ENCODE results near the gene SIK2. TPM values are rescaled to one million over a fixed set of nuclear protein-coding genes. Genes with fewer than 3 reads are reported as not detected.
"Not testable (repeated sequence)": the region's sequence is repeated elsewhere in the genome, so short reads cannot be mapped to it uniquely, and the experiment has no call there.

Gene SIK2
- total RNA-seq, 4 donors from 2014 or later, result 6.6 to 19.1 (median 16.2) TPM

GRCh38 chr11:111655924-111656323, 53.7 kb downstream of the SIK2 start:
- intact Hi-C loops (cut with DNase I; ENCODE audit: low total_unique reads) (no loop called here), in situ Hi-C loops (cut with MboI; ENCODE audit: low pct_ligation_motif_present in 1 of 4, low pct_unique_long_range_greater_than_20kb in 1 of 4, low sequenced_read_pairs in 3 of 4) (no loop called here)
- Histone ChIP-seq H3K27me3 (no peaks in the 10 kb centered on the region), H3K9me3 (no peaks in the 10 kb centered on the region), H3K36me3 (no peaks in the 10 kb centered on the region), H3K4me1 (no peaks in the 10 kb centered on the region), H3K27ac (no peak overlapping the region), H3K4me3 (no peak overlapping the region)
- TF ChIP-seq CTCF (IDR thresholded peaks at IDR 0.05), result no peak
- TF ChIP-seq EP300 (IDR thresholded peaks at IDR 0.05; ENCODE audit: low read depth), result no peak
- no peak for TF ChIP-seq POLR2A (IDR thresholded peaks at IDR 0.05)
- no peak for TF ChIP-seq POLR2AphosphoS5 (IDR thresholded peaks at IDR 0.05)
- WGBS, 2 donors (ENCODE audit: low coverage in 1 of 2), result 95 to 100% methylated on average over 1 to 5 of the region's 5 CpGs
- DNase-seq, result no peak

GRCh38 chr11:111657905-111658304, 55.7 kb downstream of the SIK2 start:
- H3K4me3 ChIP-seq; H3K4me1 ChIP-seq; H3K9me3 ChIP-seq; H3K27me3 ChIP-seq; DNase-seq; intact Hi-C loops (cut with DNase I; ENCODE audit: low total_unique reads); in situ Hi-C loops (cut with MboI; ENCODE audit: low pct_ligation_motif_present in 1 of 4, low pct_unique_long_range_greater_than_20kb in 1 of 4, low sequenced_read_pairs in 3 of 4); H3K27ac ChIP-seq; H3K36me3 ChIP-seq: not testable (repeated sequence)
- 86 to 97% methylated on average over 8 of the region's 8 CpGs for WGBS, 2 donors (ENCODE audit: low coverage in 1 of 2)

- H3K36me3 ChIP-seq; H3K27me3 ChIP-seq; intact Hi-C loops (cut with DNase I; ENCODE audit: low total_unique reads); H3K27ac ChIP-seq; H3K9me3 ChIP-seq; H3K4me3 ChIP-seq; H3K4me1 ChIP-seq; in situ Hi-C loops (cut with MboI; ENCODE audit: low pct_ligation_motif_present in 1 of 4, low pct_unique_long_range_greater_than_20kb in 1 of 4, low sequenced_read_pairs in 3 of 4); DNase-seq: not testable (repeated sequence)
- 93% methylated on average over 3 of the region's 3 CpGs; no CpG with 5 or more reads in 1 of the 2 donors for WGBS, 2 donors (ENCODE audit: low coverage in 1 of 2)
These were observed 56.2 kb downstream of the SIK2 start for GRCh38 chr11:111658493-111658892.

GRCh38 chr11:111659201-111660115, 57.2 kb downstream of the SIK2 start:
- in situ Hi-C loops (cut with MboI; ENCODE audit: low pct_ligation_motif_present in 1 of 4, low pct_unique_long_range_greater_than_20kb in 1 of 4, low sequenced_read_pairs in 3 of 4), result no loop called here
- no peak for DNase-seq
- TF ChIP-seq EP300 (IDR thresholded peaks at IDR 0.05; ENCODE audit: low read depth), result no peak
- TF ChIP-seq CTCF (IDR thresholded peaks at IDR 0.05), result no peak
- no peak for TF ChIP-seq POLR2AphosphoS5 (IDR thresholded peaks at IDR 0.05)
- no peak for TF ChIP-seq POLR2A (IDR thresholded peaks at IDR 0.05)
- H3K27me3 ChIP-seq, result no peaks in the 10 kb centered on the region
- intact Hi-C loops (cut with DNase I; ENCODE audit: low total_unique reads), result no loop called here
- no peak overlapping the region for H3K4me3 ChIP-seq
- no peaks in the 10 kb centered on the region for H3K36me3 ChIP-seq
- no peaks in the 10 kb centered on the region for H3K9me3 ChIP-seq
- WGBS, 2 donors (ENCODE audit: low coverage in 1 of 2), result 83% methylated on average over 10 of the region's 10 CpGs
- no peak overlapping the region for H3K27ac ChIP-seq
- H3K4me1 ChIP-seq, result peaks cover 0 to 8% (median 0%) of the 10 kb centered on the region in 4 donors

GRCh38 chr11:111660822-111661221, 58.6 kb downstream of the SIK2 start:
- in situ Hi-C loops (cut with MboI; ENCODE audit: low pct_ligation_motif_present in 1 of 4, low pct_unique_long_range_greater_than_20kb in 1 of 4, low sequenced_read_pairs in 3 of 4), result no loop called here

More at GRCh38 chr11:111660822-111661221, 58.6 kb downstream of the SIK2 start:
- intact Hi-C loops (cut with DNase I; ENCODE audit: low total_unique reads), result no loop called here
- no peaks in the 10 kb centered on the region for H3K36me3 ChIP-seq
- no peak for DNase-seq
- peaks cover 0 to 8% (median 0%) of the 10 kb centered on the region in 4 donors for H3K4me1 ChIP-seq
- 92 to 94% methylated on average over 2 of the region's 2 CpGs for WGBS, 2 donors (ENCODE audit: low coverage in 1 of 2)
- H3K27me3 ChIP-seq, result no peaks in the 10 kb centered on the region
- TF ChIP-seq CTCF (IDR thresholded peaks at IDR 0.05) (no peak), POLR2A (IDR thresholded peaks at IDR 0.05) (no peak), EP300 (IDR thresholded peaks at IDR 0.05; ENCODE audit: low read depth) (no peak), POLR2AphosphoS5 (IDR thresholded peaks at IDR 0.05) (no peak)
- no peak overlapping the region for H3K4me3 ChIP-seq
- no peaks in the 10 kb centered on the region for H3K9me3 ChIP-seq
- no peak overlapping the region for H3K27ac ChIP-seq
